CD4-positive, alpha-beta T cell (primary cell): ENCODE data around the gene SUPT20H. TPM values are rescaled to one million over a fixed set of nuclear protein-coding genes. Genes with fewer than 3 reads are reported as not detected.

ENCODE experiments used
- ATAC-seq: fragments of 200-7000 bp; cut with Tn5 transposase; one replicate; pipeline ENCODE4 v1.10.0; 2022; ENCODE audit warnings: mild to moderate bottlenecking; ENCODE audit not compliant: poor library complexity
- CTCF ChIA-PET: fragments of 350-600 bp; sonication (Branson Sonifier 250); formaldehyde crosslinking; loops from one replicate; lab custom pipeline; 2021; ENCODE audit warnings: antibody characterized with exemption, inconsistent platforms; lab: Charles Lee
- POLR2A ChIA-PET: fragments of 350-600 bp; sonication (Branson Sonifier 250); formaldehyde crosslinking; loops from one replicate; lab custom pipeline; 2021; ENCODE audit warnings: antibody characterized with exemption, inconsistent platforms; lab: Charles Lee
- DNase-seq, 14 experiments: peaks; one replicate each; pipeline ENCODE4 v3.0.0-alpha.2; 2013 to 2020; ENCODE audit warnings: mixed read lengths in 2 of 14
- H3K27ac ChIP-seq, 2 donors: one replicate each; pipeline versions ENCODE4 v1.5.1 to v1.7.0; 2013; ENCODE audit warnings: low read length in 2 of 2, low read depth in 1 of 2, mild to moderate bottlenecking in 1 of 2
- H3K27me3 ChIP-seq, 2 experiments: 1 replicate in 1 of 2; 2 replicates in 1 of 2; pipeline versions ENCODE4 v1.6.1 to v1.7.0; 2013; ENCODE audit warnings: low read length in 2 of 2, control low read depth in 1 of 2, mild to moderate bottlenecking in 1 of 2, moderate library complexity in 1 of 2; ENCODE audit not compliant: insufficient read depth in 2 of 2, control insufficient read depth in 1 of 2
- H3K36me3 ChIP-seq: one replicate; pipeline ENCODE4 v1.6.1; 2013; ENCODE audit warnings: low read length, control low read depth; ENCODE audit not compliant: insufficient read depth
- H3K4me1 ChIP-seq: one replicate; pipeline ENCODE4 v1.6.1; 2013; ENCODE audit warnings: low read length, control low read depth; ENCODE audit not compliant: insufficient read depth
- H3K4me3 ChIP-seq: one replicate; pipeline ENCODE4 v1.5.1; 2013; ENCODE audit warnings: mild to moderate bottlenecking, low read length, moderate library complexity
- H3K9me3 ChIP-seq, 2 experiments: 1 replicate in 1 of 2; 2 replicates in 1 of 2; pipeline versions ENCODE4 v1.6.1 to v1.7.0; 2013; ENCODE audit warnings: low read length in 2 of 2, mild to moderate bottlenecking in 2 of 2, control low read depth in 1 of 2, moderate library complexity in 1 of 2; ENCODE audit not compliant: control insufficient read depth in 1 of 2, insufficient read depth in 1 of 2
- H3K27ac Mint-ChIP-seq: one replicate; pipeline ENCODE4 v1.8.0; 2020; ENCODE audit warnings: mixed read lengths
- H3K27me3 Mint-ChIP-seq: one replicate; pipeline ENCODE4 v1.8.0; 2021; ENCODE audit warnings: mixed read lengths
- H3K36me3 Mint-ChIP-seq: one replicate; pipeline ENCODE4 v1.8.0; 2021; ENCODE audit warnings: low read depth, mixed read lengths
- H3K4me1 Mint-ChIP-seq: one replicate; pipeline ENCODE4 v1.8.0; 2021; ENCODE audit warnings: low read depth, mixed read lengths
- H3K4me3 Mint-ChIP-seq: one replicate; pipeline ENCODE4 v1.8.0; 2020; ENCODE audit warnings: mild to moderate bottlenecking, mixed read lengths
- H3K9me3 Mint-ChIP-seq: one replicate; pipeline ENCODE4 v1.8.0; 2020; ENCODE audit warnings: mixed read lengths
- CTCF ChIP-seq: fragments of 200-600 bp; IDR thresholded peaks from one replicate; pipeline ENCODE4 v1.8.0; 2022; ENCODE audit warnings: antibody characterized with exemption, mild to moderate bottlenecking
- intact Hi-C, 2 experiments: fragments of 100-400 bp; cut with DNase I in 1 of 2; cut with micrococcal nuclease in 1 of 2; formaldehyde crosslinking; loops; one replicate each; pipeline versions ENCODE4 v1.15.1 to v1.9.0; 2023 to 2025; cut with DNase I, micrococcal nuclease
- total RNA-seq, 174 experiments: library from RNA in 2 of 174; stranded (reverse) in 2 of 174; gene quantifications; one replicate each; pipeline ENCODE4 v1.2.3 and lab custom pipeline; 2021 to 2026

SUPT20H gene
- total RNA-seq, 2 experiments from 2014 or later, result 61.7 to 63.1 TPM

DNA sequence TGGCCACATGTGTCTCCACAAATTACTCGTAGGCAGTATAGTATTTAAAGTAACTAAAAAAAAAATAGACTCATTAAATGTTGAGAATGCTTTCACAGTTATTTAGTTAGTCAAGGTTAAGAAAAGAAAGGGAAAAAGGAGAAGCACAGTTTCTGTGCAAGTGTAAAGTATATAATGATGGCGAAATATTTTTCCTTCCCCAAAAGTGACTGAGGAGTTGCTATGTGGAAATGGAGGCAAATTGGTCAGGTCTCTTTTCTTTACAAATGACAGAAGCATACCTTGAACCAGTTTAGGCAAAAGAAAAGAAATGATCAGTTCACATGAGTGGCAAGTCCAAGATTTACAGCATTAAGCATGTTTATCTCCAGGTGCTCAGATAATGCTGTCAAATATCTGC, 28.0 kb upstream of the SUPT20H start:
- no peak overlapping the region for H3K27ac Mint-ChIP-seq
- H3K4me1 ChIP-seq, result no peaks in the 10 kb centered on the region

GRCh38 chr13:37085606-37086005, 26.1 kb upstream of the SUPT20H start:
- Mint-ChIP-seq H3K27ac (no peak overlapping the region), H3K27me3 (peaks cover 18% of the 10 kb centered on the region), H3K36me3 (no peaks in the 10 kb centered on the region), H3K4me3 (no peak overlapping the region), H3K9me3 (no peaks in the 10 kb centered on the region), H3K4me1 (no peaks in the 10 kb centered on the region)
- ChIA-PET POLR2A (no interaction called here), CTCF (no interaction called here)
- Histone ChIP-seq H3K9me3 (no peaks in the 10 kb centered on the region), H3K36me3 (no peaks in the 10 kb centered on the region), H3K4me3 (no peak overlapping the region), H3K27ac (no peak overlapping the region), H3K4me1 (no peaks in the 10 kb centered on the region), H3K27me3 (no peaks in the 10 kb centered on the region)
- intact Hi-C loops, result no loop called here
- TF ChIP-seq CTCF, result no peak
- DNase-seq, result no peak
- ATAC-seq, result no peak

More for the DNA sequence above, 28.0 kb upstream of the SUPT20H start:
- Histone ChIP-seq H3K36me3 (no peaks in the 10 kb centered on the region), H3K27ac (no peak overlapping the region), H3K27me3 (no peaks in the 10 kb centered on the region), H3K9me3 (no peaks in the 10 kb centered on the region), H3K4me3 (no peak overlapping the region)
- intact Hi-C loops, result no loop called here
- DNase-seq (no peak), ATAC-seq (no peak)
- no peak overlapping the region for H3K4me3 Mint-ChIP-seq
- TF ChIP-seq CTCF, result no peak
- H3K27me3 Mint-ChIP-seq, result peaks cover 7% of the 10 kb centered on the region
- H3K36me3 Mint-ChIP-seq, result no peaks in the 10 kb centered on the region
- H3K4me1 Mint-ChIP-seq, result no peaks in the 10 kb centered on the region
- no peaks in the 10 kb centered on the region for H3K9me3 Mint-ChIP-seq
- CTCF ChIA-PET, result no interaction called here
- POLR2A ChIA-PET, result no interaction called here

DNA sequence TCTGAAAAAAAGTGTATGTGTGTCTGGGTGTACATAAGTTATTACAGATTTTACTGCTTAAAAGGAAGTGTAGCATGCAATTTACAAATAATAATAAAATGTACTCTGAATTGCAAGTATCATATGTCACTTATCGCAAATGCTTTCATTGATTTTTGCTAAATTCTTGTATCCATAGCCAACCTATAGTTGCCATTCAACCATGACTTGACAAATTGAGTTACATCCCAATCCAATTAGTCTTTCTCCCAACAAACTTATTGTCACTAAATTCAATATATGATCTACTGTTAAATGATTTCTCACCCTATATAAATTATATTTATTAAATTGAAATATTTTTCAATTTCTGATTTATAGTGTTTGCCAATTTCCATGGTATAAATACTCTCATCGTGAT, 17.3 kb upstream of the SUPT20H start:
- DNase-seq (no peak), ATAC-seq (no peak)
- no peak overlapping the region for H3K27ac Mint-ChIP-seq
- TF ChIP-seq CTCF, result no peak
- H3K4me1 ChIP-seq, result no peaks in the 10 kb centered on the region
- no peak overlapping the region for H3K4me3 Mint-ChIP-seq
- H3K27ac ChIP-seq, result no peak overlapping the region
- H3K4me1 Mint-ChIP-seq, result no peaks in the 10 kb centered on the region
- H3K36me3 ChIP-seq, result no peaks in the 10 kb centered on the region
- intact Hi-C loops, result loop anchor here in 1 of 2 experiments (10.0 kb wide), 2 partner anchors 652 to 1938 kb away; no protein-coding TSS in a partner anchor
- ChIA-PET POLR2A (no interaction called here), CTCF (no interaction called here)
- no peaks in the 10 kb centered on the region for H3K9me3 Mint-ChIP-seq
- no peaks in the 10 kb centered on the region for H3K27me3 ChIP-seq
- H3K4me3 ChIP-seq, result no peak overlapping the region
- H3K27me3 Mint-ChIP-seq, result peaks cover 11% of the 10 kb centered on the region
- no peaks in the 10 kb centered on the region for H3K36me3 Mint-ChIP-seq
- H3K9me3 ChIP-seq, result no peaks in the 10 kb centered on the region
